ENCODE data around the gene KCNIP1.

DNA sequence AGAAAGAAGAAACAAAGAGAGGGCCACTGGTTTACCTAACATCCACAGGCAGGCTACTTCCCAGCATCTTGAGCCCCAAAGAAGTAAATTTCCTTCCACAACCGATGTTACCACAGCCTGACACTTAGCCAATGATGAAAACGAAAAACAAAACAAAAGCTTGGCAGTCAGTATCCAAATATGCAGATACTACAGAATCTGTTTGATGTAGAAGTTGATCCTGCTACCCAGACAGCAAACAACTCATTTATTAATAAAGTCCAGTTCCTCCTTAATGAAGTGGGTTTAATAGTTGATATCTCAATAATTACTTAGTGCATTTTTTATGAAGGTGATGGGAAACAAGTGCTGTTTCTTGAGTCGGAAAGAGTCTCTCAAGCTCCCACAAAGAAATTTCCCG is 212.6 kb downstream of the KCNIP1 start:
- no peak for TF ChIP-seq RCOR1 (IDR thresholded peaks at IDR 0.05; ENCODE audit: low read length)
- no peak for TF ChIP-seq NFIC (IDR thresholded peaks at IDR 0.05; ENCODE audit: borderline replicate concordance)
- no peak for TF ChIP-seq EZH2phosphoT487 (IDR thresholded peaks at IDR 0.05; ENCODE audit: borderline replicate concordance, low read depth)
- no peak for TF ChIP-seq JUND (IDR thresholded peaks at IDR 0.05)
- no peak for TF ChIP-seq YY1 (IDR thresholded peaks at IDR 0.05; ENCODE audit: low read depth)
- TF ChIP-seq CTCF (IDR thresholded peaks at IDR 0.05): no peak
- TF ChIP-seq, protein P1, sequence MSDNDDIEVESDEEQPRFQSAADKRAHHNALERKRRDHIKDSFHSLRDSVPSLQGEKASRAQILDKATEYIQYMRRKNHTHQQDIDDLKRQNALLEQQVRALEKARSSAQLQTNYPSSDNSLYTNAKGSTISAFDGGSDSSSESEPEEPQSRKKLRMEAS (IDR thresholded peaks at IDR 0.05; ENCODE audit: low read depth): no peak
- no peak for TF ChIP-seq MEF2A (IDR thresholded peaks at IDR 0.05; ENCODE audit: borderline replicate concordance, low read depth)

Measured in SK-N-SH (cell line).